ENCODE data around the gene JAKMIP3. TPM values are rescaled to one million over a fixed set of nuclear protein-coding genes. Genes with fewer than 3 reads are reported as not detected.

JAKMIP3 gene
- total RNA-seq, 1 donor from 2014 or later, result not detected

- Histone ChIP-seq H3K27ac (no peak overlapping the region), H3K4me3 (no peak overlapping the region), H3K27me3 (no peaks in the 10 kb centered on the region), H3K36me3 (no peaks in the 10 kb centered on the region), H3K9me3 (peaks cover 0 to 7% of the 10 kb centered on the region in 2 donors), H3K4me1 (no peaks in the 10 kb centered on the region)
- intact Hi-C loops (cut with DNase I), result no loop called here
- TF ChIP-seq CTCF (IDR thresholded peaks at IDR 0.05), result no peak
- DNase-seq (ENCODE audit: low spot score in 2 of 2), result no peak
Measured at GRCh38 chr10:132070724-132071123, 5.0 kb downstream of the JAKMIP3 start.

- peaks cover 0 to 7% of the 10 kb centered on the region in 2 donors for H3K9me3 ChIP-seq
- no peaks in the 10 kb centered on the region for H3K36me3 ChIP-seq
- no peak for TF ChIP-seq CTCF (IDR thresholded peaks at IDR 0.05)
- no peak for DNase-seq (ENCODE audit: low spot score in 2 of 2)
- no peaks in the 10 kb centered on the region for H3K27me3 ChIP-seq
- H3K4me3 ChIP-seq, result no peak overlapping the region
- no peaks in the 10 kb centered on the region for H3K4me1 ChIP-seq
- no peak overlapping the region for H3K27ac ChIP-seq
- intact Hi-C loops (cut with DNase I), result no loop called here
Measured at GRCh38 chr10:132071667-132072066, 5.9 kb downstream of the JAKMIP3 start.

GRCh38 chr10:132075909-132076577, 10.3 kb downstream of the JAKMIP3 start:
- Histone ChIP-seq H3K27ac (no peak overlapping the region), H3K36me3 (no peaks in the 10 kb centered on the region), H3K27me3 (no peaks in the 10 kb centered on the region), H3K4me3 (no peak overlapping the region), H3K9me3 (peaks cover 0 to 7% of the 10 kb centered on the region in 2 donors), H3K4me1 (no peaks in the 10 kb centered on the region)
- TF ChIP-seq CTCF (IDR thresholded peaks at IDR 0.05), result no peak
- intact Hi-C loops (cut with DNase I), result no loop called here
- DNase-seq (ENCODE audit: low spot score in 2 of 2), result no peak

- no peak for TF ChIP-seq CTCF (IDR thresholded peaks at IDR 0.05)
- H3K27ac ChIP-seq, result no peak overlapping the region
- intact Hi-C loops (cut with DNase I), result no loop called here
- H3K4me1 ChIP-seq, result no peaks in the 10 kb centered on the region
- no peak overlapping the region for H3K4me3 ChIP-seq
- peaks cover 0 to 7% of the 10 kb centered on the region in 2 donors for H3K9me3 ChIP-seq
- no peak for DNase-seq (ENCODE audit: low spot score in 2 of 2)
- H3K36me3 ChIP-seq, result no peaks in the 10 kb centered on the region
- H3K27me3 ChIP-seq, result no peaks in the 10 kb centered on the region
Measured at GRCh38 chr10:132076578-132077081, 10.9 kb downstream of the JAKMIP3 start.

GRCh38 chr10:132077091-132077490, 11.3 kb downstream of the JAKMIP3 start:
- Histone ChIP-seq H3K9me3 (peaks cover 0 to 9% of the 10 kb centered on the region in 2 donors), H3K36me3 (no peaks in the 10 kb centered on the region), H3K27ac (no peak overlapping the region), H3K4me1 (no peaks in the 10 kb centered on the region), H3K4me3 (no peak overlapping the region), H3K27me3 (no peaks in the 10 kb centered on the region)
- intact Hi-C loops (cut with DNase I), result no loop called here
- no peak for TF ChIP-seq CTCF (IDR thresholded peaks at IDR 0.05)
- DNase-seq (ENCODE audit: low spot score in 2 of 2), result no peak
